Activated CD4-positive, alpha-beta T cell treated with anti-CD3 and anti-CD28 coated beads for 1 hour (primary cell): ENCODE results near the gene PLIN3.
"Not testable (repeated sequence)": the region's sequence is repeated elsewhere in the genome, so short reads cannot be mapped to it uniquely, and the experiment has no call there.

Experiments used
- DNase-seq: peaks from one replicate; pipeline ENCODE4 v3.0.0-alpha.2; 2020

Gene PLIN3

GRCh38 chr19:4805140-4805539 is 62.3 kb downstream of the PLIN3 start:
- DNase-seq: not testable (repeated sequence)

- peak; percentile 53 for DNase-seq
Measured at GRCh38 chr19:4803736-4804695, 63.5 kb downstream of the PLIN3 start.

DNA sequence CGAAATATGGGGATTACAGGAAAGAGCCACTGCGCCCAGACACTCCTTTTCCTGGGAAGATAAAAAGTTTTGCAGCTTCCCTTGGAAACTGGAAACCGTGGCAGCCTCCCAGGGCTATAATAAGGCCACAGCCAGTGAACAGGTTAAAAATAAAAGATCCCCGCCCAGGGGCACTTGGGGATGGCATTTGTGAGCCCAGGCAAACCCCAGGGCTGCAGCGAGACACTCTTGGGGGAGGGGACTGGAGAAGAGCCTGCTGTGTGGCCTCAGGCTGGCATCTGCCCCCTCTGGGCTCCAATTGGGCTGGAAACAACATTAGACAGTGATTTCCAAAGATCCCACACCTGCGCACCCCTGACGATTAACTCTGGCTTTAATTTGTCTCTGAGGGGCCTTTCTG is 64.8 kb downstream of the PLIN3 start:
- no peak for DNase-seq

- no peak for DNase-seq
Measured at GRCh38 chr19:4801085-4801619, 66.3 kb downstream of the PLIN3 start.

- DNase-seq: no peak
Measured at GRCh38 chr19:4800591-4801081, 66.8 kb downstream of the PLIN3 start.

GRCh38 chr19:4795400-4795799 is 72.1 kb downstream of the PLIN3 start:
- no peak for DNase-seq

GRCh38 chr19:4794971-4795370 is 72.5 kb downstream of the PLIN3 start:
- DNase-seq: no peak

DNA sequence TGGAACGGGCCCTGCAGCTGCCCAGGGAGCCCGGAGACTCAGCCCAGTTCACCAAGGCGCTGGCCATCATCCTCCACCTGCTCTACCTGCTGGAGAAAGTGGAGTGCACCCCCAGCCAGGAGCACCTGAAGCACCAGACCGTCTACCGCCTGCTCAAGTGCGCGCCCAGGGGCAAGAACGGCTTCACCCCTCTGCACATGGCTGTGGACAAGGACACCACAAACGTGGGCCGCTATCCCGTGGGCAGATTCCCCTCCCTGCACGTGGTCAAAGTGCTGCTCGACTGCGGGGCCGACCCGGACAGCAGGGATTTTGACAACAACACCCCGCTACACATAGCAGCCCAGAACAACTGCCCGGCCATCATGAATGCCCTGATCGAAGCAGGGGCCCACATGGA is 74.2 kb downstream of the PLIN3 start:
- DNase-seq: not testable (repeated sequence)

DNA sequence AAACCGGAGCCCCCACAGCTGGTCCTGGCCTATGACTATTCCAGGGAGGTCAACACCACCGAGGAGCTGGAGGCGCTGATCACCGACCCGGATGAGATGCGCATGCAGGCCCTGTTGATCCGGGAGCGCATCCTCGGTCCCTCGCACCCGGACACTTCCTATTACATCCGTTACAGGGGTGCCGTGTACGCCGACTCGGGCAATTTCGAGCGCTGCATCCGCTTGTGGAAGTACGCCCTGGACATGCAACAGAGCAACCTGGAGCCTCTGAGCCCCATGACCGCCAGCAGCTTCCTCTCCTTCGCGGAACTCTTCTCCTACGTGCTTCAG is 74.6 kb downstream of the PLIN3 start:
- DNase-seq: not testable (repeated sequence)

GRCh38 chr19:4792019-4792865 is 75.2 kb downstream of the PLIN3 start:
- DNase-seq: not testable (repeated sequence)

- DNase-seq: peak; percentile 98
Measured at GRCh38 chr19:4791183-4792018, 76.1 kb downstream of the PLIN3 start, which contains the start of gene FEM1A. FEM1A (plus strand) TSS chr19:4791734; CDS start chr19:4791855, 121 bp downstream.
